SU-DHL-6 (cell line): ENCODE results near the gene IMPDH1.

Experiments
- CTCF ChIP-seq: fragments of 200-600 bp; sonication (generic); IDR thresholded peaks from one replicate; pipeline ENCODE4 v1.5.1; 2017; ENCODE audit warnings: antibody characterized with exemption, mild to moderate bottlenecking, low read length, moderate library complexity; ENCODE audit not compliant: insufficient read depth, poor library complexity, severe bottlenecking
- EZH2phosphoT487 ChIP-seq: fragments of 200-600 bp; sonication (generic), shearing (Covaris generic); conservative IDR thresholded peaks from 2 replicates; pipeline ENCODE4 v1.6.1; 2018; ENCODE audit warnings: mild to moderate bottlenecking, antibody characterized with exemption, low read length, moderate library complexity, mixed read lengths

- no peak for TF ChIP-seq CTCF
- TF ChIP-seq EZH2phosphoT487: no peak
Measured at GRCh38 chr7:128389085-128389617, 20.6 kb downstream of the IMPDH1 start.
